Ecto neural progenitor cell (in vitro differentiated cells): Measurements from ENCODE around the gene ZBTB20.

Source experiments
- DNase-seq: peaks from one replicate; pipeline ENCODE4 v3.0.0-alpha.2; 2018; ENCODE audit warnings: low spot score

ZBTB20 gene

DNA sequence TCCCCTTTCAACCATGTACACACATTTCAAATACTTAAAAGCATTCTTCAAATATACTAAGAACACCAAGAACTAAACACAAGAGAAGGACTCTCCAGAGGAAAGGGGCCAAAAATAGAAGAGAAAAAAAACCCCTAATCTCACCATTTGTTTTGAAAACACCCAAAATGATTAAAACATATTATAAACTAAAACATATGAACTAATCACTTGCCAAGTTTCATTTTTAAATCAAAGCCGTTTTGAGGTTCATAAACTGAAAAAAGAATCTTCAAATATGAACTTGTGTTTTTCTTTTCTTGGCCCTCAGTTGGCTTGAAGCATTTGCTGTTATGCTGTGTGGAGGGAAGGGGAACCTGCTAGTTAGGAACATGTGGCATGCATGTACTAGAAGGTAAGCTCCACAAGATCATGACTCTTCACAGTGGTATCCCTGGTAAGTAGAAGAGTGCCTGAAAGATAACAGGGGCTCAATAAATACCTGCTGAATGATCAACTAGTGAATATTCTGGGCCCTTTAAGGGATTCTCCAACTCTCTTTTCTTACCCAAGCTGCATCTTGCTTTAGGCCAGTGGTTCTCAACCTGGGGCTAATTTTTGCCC, 628.8 kb downstream of the ZBTB20 start:
- no peak for DNase-seq

DNA sequence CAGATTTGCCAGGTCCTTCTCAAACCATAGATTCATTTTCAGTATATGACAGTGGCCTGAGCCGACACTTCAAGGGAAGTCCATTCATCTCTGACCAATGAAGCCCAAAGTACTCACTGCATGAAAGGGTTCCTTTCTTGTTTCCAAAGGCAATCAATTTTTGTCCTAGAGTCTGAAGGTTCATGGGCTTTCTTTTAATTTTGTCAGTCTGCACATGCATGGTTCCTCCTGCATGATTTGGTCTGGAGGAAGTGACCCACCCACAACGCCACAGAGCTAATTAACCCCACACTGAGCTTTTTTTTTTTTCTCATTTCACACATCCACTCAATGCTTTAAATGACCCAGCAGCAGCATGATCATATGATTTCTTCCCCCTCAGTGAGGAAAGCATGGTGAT, 636.9 kb downstream of the ZBTB20 start:
- no peak for DNase-seq

DNA sequence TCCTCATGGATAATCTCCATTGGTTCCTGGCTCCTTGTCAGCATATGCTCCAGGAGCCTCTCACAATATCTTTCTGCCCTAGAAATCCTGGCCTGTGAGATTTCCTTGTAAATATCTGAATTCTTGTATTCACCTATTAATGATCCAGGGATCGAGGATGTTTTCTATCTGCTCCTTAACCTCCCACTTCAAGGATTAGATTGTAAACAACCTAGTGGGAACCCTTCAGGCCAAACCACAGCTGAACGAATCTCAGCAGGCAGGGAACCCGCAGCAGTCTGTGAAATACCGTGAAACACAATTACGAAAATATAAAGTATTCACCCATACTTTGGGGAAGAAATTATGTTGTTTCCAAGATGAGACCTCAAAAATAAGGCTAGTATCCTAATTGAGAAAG, 637.3 kb downstream of the ZBTB20 start:
- no peak for DNase-seq

DNA sequence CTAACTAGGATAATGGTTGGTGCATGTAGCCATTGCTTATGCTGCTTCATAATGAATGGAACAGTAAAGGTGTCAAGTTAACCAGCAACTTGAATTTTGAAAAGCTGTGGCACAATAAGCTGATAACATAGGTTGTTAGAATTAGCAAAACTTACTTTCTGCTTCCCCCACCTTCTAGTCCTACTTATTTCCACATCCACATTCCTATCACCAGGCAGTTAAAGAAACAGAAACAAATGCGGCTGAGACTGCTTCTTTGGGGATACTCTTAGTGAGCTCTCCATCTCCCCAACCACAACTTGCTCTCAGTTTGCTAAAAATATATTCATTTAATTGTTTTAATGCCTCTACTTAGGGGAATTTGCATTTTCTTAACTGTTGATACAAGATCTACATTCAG, 638.1 kb downstream of the ZBTB20 start:
- DNase-seq, result no peak

DNA sequence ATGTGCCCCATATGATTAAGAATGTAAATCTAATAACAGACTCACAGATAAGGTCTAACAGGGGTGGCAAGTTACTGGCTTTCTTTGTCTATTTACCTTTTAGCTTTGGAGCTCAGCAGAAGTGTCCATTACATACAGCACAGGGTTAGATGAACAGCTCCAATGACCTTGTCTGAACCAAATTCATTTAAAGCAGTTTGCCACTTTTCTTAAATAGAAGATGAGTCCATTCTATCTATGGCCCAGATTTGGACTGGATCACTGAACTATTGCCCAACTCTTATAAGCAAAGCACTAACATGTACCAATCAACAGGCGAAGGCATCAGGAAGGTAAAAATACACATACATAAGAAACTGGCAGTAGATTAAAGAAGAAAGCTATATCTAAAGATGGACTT, 638.9 kb downstream of the ZBTB20 start:
- no peak for DNase-seq

DNA sequence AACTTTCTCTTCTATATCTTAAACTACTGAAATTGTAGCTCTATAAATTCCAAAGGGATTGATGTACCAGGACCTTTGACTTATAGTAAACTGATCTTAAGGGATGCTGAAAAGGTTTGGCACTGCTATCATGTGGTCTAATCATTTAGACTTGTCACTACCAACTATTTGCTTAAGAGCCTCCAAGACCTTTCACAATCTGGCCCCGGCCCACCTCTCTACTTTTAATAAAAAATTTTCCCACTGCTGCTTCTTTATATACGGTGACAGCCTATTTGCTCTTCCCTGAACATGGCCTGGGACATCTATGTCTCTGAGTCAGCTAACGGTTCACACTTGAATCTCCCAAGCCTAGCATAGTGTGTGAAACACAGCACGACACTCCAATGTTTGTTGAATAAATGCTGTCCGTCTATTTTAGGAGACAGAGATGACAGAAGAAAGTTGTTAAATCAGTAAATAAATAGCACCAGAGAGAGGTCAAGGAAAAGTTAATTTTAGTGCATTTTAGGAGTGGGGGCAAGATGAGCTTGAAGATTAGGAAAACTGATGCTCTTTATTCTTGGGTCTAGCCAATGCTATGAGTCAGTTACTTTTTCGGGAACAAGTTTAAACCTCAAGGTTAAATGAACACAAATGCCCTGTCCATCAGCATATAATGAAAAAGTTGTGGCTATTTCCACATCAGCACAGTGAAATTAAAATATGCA, 640.3 kb downstream of the ZBTB20 start:
- DNase-seq, result no peak

DNA sequence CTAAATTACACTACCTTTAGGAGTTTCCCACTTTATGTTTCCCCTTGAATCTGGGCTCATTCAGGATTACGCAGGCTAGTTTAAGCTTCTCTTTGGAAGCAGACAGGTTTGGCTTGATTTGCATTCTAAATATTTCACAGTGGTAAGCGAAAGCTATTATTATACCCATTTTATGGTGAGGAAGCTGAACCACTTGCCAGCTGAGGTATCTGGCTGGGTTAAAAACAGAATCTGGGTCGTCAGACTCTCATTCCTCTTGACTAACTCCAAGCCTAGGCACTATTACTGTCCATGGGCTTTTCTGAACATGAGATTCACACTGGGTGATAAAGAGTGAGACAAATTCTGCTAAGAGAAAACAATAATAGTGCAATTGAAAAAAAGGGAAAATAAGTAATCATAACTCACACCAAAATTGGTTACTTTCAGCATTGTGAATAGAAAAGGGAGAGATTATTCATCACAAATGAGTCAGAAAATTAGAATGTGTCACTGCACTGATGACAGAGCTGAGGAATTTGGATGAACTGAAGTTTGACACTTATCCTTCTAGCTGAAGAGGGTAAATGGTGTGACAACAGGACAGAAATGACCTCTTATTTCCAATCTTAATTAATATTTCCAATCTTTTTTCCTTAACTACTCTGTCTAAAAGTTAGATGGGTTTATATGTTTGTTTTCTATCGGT, 642.0 kb downstream of the ZBTB20 start:
- no peak for DNase-seq

DNA sequence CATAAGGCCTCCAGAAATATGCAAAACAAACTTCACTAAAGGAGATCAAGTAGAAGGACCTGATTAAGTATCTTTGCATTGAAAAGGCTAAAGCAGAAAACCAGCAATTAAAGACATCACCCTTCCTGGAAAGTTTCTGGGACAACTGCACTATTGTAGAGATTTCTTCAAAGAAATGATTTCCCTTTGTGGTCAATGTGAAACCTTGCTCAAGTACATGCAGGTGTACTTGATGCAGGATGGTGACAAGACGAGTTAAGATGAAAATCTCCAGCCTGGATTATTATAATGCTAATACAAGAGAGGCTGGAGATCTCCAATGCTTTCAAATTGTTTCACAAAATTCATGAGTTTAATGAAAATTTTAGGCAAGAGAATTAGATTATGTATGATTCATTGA, 644.9 kb downstream of the ZBTB20 start:
- no peak for DNase-seq

DNA sequence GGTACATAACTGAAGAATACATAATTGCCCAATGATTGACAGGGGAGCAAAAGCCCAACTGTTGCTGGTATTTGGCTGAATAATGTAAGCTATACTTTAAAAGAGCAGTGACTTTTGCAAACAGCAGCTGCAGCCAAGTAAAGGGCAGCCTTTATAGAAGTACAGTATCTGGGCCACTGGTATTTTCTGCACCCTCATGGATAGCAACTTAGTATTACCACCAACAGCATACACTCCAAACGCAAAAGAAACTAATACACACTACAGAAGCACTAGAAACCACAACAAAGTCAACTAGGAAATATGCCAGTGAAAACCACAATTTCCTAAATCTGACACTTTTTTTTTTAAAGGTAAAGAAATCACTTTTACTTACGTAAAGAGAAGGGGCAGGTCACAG, 647.1 kb downstream of the ZBTB20 start:
- no peak for DNase-seq

DNA sequence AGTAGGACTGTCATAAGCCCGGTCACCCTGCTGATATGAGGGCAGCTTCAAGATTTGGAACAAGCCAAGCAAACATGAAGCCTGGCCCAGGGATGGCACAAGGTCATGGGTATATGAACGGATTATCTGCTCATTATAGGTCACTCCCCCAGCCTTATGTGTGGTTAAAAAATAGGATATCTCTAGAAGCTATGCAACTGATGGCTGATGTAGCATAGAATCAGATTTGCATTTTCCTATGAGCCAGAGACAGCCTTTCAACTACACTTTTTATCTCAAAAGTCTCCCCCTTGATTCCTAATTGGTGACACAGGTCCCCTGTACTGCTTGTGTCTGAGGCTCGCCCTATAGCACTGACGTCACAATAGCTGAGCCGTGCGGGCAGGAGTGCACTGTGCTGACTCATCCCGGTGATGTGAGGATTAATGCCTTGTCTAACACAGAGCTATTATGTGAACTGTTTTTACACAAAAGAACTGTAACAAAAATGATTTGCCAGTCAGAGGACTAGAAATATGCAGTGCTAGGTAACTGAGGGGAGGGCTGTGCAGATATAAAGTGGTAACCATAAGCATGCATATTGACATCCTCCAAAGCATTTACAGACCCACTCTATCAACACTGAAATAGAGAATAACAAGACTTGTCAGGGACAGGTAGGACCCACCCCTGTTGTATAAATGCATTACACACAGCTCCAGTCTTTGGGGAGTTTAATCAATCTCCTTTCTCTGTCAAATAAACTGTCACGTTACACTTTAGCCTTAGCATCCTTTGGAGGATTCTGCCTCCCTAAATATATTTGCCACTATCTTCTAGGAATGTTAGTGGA, 648.3 kb downstream of the ZBTB20 start:
- DNase-seq, result no peak

DNA sequence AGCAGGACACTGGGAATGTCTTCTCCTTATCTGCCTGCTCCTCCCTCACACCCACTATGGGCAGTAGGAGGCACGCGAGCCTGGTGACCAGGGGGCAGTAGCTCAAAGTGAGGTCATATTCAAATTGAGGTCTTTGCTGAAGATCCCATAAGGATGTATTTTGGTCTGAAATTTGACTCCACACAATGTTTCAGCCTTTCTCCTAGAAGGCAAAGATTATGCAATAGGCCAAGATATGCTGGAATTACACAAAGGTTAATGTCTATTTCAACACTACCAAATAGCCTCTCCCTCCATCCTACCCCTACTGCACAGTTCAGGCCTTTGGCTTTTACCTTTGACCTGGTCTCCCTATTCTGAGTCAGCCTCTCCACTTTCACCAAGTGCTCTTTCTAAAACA, 650.2 kb downstream of the ZBTB20 start:
- DNase-seq, result no peak

DNA sequence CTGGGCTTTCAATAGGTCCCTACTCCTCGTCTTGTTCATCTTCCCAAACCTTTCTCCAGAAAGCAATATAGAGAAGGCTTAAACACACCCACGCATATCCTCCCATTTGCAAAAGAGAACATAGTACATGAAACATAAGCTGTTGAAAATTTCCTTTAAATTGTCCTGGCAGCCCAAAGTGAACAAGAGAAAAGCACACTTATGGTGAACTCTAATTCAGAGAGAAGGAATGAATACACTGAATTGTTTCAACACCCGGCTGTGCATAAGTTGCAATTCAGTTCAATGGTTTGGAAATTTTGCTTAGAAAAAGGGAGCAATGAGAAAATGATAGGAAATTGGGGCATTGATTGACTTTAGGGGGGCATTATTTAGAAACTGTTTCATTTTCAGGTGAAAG, 650.6 kb downstream of the ZBTB20 start:
- DNase-seq, result no peak

DNA sequence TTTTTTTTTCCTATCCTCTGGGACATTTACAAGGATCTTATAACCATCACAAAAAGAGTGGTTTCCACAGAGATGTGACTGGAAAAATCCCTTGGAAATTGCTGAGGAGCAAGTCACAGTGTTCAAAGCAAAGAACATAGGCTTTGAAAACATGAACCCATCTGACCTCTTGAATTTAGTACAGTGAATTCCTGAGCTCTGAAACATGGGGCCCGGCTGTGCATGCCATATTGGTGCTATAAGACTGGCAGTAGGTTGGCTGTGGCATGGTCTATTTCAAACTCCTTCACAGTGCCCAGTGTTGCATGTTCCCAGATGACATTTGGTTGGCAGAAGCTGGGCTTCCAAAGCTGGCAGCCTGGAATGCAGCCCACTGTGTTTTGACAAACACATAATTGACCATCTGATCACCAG, 651.1 kb downstream of the ZBTB20 start:
- DNase-seq, result no peak

DNA sequence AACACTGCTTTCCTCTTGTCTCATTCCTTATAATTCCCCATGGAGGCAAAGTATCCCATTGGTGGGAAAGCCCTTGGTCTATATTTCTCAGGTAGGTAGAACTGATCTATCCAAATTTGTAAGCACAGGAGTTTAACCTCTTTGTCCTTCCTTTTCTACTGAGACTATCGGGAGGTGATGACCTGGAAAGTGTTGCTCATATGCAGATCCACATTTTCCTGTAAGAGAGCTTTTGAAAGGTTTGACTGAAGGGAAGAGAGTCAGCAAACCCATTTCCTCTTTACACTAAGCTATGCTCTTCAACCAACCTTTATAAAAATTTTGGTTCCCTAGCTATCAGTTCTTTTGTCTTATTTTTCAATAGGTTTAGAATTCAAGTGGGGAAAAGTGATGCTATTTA, 652.6 kb downstream of the ZBTB20 start:
- no peak for DNase-seq

DNA sequence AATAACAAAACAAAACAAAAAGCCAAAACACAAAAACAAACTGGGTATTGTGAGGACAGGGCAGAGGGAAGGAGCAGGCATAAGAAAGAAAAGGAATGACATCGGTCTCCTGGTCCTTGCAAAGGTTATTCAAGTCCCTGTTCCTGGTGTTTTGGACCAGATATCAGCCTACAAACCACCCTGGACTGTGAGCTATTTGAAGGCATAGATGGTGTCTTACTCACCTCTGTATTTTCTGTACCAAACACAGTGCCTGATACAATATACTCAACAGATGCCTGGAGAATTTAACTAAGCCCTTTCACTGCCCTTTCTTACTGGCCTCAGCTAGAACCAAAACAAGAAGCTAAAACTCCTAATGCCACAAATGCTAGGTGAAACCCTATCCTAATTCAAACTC, 656.3 kb downstream of the ZBTB20 start:
- DNase-seq, result no peak

DNA sequence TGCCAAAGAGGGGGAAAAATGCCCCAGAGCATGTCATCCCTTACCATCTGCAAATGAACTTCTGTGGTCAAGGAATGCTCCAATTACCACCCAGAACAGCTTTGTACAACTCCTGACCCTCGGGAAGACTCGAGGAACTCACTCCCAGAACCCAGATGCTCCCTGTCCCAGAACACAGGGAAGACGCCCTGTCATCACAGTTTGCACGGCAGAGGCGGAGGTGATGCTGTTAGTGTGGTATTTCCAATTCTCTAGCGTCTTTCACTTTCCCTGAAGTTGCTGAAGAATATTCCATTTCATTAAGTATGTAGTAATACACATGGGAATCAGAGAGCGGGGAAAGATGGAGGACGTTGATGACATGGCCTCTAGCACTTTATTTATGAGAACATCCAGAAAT, 659.6 kb downstream of the ZBTB20 start:
- no peak for DNase-seq

DNA sequence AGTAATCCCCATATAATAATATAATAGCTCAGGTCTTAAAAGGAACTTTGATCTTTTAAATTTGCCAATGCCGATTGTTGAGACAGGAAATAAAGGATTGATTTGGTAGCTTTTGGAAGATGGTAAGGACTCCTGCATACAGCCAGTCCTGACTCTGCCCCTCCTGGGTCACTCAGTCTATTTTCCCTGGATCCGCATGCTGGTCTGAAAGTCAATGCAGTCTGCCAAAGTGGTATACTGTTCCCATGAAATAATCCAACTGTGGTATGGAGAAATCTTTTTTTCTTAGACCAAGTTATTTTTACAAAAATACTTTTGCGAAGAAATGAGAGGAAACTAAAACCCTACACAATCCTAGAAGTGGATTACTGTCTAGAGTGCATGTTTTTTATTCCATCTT, 662.2 kb downstream of the ZBTB20 start:
- DNase-seq, result no peak

DNA sequence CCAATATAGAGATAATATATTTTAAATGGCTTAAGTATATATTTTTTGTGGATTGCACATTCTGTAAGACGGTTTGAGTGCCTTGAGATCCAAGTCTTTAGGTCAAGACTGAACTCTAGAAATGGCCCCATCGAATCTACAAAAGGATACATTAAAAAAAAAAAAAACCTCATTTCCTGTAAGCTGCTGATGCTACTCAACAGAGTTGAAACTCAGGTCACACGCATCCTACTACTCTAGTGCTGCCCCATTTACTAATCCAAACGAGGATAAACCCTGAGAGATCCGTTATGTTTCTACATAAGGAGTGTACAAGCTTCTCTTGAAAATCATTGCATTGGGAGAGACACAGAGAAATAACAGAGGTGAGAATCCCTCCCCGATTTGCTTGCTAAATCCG, 666.0 kb downstream of the ZBTB20 start:
- DNase-seq, result no peak

DNA sequence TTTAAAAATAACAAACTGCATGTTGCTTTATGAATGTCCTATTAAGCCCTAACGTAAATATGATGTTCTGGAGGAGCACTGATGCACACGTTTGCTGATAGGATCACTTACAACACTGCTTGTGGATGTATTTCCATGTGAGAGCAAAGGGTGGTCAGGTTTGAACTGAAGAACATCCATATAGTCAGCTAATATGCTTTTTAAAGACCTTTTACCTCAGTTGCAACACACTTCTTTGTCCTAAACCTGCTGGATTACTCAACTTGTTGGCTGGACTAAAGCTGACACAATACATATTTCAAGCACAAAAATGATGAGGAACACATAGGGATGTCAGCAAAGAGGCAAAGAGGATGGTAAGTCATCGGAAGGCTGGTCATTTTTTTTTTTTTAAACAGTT, 666.6 kb downstream of the ZBTB20 start:
- no peak for DNase-seq

DNA sequence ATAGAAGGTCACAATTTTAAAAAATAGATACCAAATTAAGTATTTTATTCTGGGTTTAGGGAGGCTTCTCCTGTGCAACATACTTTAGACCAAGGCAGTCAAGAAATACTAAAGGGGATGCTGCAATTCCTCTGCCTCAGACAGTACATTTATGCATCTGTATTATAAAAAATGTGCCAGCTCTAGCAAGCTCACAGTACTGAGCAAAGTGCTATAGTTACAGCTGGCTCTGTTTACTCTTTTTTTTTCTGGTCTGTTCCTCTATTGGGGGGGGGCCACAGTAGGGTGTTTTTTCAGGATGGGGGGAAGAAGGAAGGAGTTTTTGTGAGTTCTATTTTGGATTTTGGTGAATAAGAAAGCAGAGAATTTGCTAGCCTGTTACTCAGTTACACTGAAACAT, 668.3 kb downstream of the ZBTB20 start:
- DNase-seq, result no peak

DNA sequence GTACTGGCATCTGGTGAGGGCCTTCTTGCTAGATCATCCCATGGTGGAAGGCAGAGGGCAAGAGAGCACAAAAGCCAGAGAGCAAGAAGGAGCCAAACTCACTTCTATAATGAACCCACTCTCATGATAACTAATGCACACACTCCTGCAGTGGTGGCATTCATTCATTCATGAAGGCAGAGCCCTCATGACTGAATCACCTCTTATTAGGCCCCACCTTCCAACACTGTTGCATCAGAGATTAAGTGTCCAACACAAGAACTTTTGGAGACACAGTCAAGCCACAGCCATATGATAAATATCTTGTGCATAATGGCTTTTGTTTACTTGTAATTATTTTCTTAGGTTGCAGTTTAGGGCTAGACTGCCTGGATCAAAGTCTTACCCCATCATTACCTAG, 670.6 kb downstream of the ZBTB20 start:
- DNase-seq, result no peak

DNA sequence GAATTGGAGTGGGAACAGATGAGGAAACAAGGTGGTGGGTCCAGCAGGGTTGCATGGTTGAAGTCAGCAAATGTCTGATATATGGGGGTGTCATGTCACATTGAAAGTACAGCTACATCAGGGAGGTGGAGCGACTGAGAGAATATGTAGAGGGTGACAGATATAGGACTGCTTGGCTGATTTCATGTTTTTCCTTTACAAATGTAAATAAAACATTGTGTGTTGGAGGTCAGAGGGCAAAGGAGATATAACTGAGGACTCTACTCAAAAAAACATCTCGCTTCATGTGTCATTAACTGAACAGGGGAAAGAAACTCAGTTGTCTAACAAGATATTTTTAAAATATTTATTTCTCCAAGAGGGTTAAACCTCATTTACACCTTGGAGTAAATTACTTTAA, 675.6 kb downstream of the ZBTB20 start:
- no peak for DNase-seq

DNA sequence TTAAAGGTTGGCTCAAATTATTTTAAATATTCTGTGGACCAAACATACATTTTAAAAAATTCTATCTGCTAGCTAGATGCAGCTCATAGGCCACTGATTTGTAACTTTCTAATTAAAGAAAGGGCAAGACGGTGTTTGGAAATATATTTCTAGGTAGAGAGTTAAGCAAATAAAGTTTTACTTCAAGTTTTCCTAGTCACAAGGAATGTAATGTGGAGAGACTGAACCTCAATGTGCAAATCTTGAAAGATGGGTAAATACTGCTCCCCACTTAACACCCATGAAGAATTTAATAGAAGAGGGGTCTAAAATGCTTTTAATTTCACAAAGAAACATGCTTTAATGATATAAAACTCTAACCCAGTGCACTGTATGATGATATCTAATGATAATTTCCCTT, 678.0 kb downstream of the ZBTB20 start:
- DNase-seq, result no peak
